ENCODE data around the gene NIF3L1.
A peak's percentile ranks its signal among the peaks of the same experiment; 100 is the strongest.

NIF3L1 gene, protein sequence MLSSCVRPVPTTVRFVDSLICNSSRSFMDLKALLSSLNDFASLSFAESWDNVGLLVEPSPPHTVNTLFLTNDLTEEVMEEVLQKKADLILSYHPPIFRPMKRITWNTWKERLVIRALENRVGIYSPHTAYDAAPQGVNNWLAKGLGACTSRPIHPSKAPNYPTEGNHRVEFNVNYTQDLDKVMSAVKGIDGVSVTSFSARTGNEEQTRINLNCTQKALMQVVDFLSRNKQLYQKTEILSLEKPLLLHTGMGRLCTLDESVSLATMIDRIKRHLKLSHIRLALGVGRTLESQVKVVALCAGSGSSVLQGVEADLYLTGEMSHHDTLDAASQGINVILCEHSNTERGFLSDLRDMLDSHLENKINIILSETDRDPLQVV

DNA sequence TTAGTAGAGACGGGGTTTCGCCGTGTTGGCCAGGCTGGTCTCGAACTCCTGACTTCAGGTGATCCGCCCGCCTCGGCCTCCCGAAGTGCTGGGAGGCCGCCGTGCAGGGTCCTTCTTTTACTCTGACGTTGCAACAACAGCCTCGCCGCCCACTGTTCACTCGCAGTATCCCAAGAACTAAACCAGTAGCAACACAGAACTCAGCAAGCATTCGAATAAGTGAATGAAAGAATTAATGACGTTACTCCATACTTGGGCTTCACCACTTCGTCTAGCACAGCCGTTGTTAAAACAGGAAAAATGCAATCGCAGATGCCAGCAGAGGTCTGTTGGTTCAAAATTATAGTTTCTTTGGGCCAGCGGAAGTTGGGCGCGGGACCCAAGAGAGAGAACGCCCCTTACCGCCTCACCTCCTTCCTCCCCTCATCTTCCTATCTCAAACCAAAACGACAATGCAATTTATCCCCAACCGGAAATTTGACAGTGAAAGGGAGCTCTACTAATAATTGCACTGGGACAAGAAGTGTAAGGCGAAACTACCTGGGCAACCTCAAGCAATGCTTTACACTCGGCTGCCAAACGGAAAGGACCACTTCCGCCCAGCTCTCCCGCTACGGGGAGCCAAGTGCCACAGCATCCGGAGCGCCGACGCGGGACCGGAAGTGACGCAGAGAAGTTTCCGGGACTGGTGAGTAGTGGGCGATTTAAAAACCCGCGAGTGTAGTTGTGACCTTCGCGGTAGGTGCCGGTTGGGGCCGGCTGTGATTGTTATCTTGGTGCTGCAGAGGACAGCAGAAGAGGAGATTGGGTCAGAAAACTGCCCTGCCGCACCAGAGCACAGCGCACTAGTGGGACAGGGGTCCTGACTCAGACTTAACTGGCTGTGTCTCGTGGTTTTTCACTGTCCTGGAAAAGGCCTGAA is at the start of gene NIF3L1, which contains the start of gene PPIL3:
TSS of gene NIF3L1 (plus strand) at position 668 of the 922 bp plus-strand sequence. CDS start 2,573 bp downstream, outside the sequence.
TSS of gene PPIL3 (minus strand) at position 374 of the 922 bp plus-strand sequence. CDS start 1,462 bp downstream, outside the sequence.
- DNase-seq (ENCODE audit: low read depth), result peak; percentile 90

DNA sequence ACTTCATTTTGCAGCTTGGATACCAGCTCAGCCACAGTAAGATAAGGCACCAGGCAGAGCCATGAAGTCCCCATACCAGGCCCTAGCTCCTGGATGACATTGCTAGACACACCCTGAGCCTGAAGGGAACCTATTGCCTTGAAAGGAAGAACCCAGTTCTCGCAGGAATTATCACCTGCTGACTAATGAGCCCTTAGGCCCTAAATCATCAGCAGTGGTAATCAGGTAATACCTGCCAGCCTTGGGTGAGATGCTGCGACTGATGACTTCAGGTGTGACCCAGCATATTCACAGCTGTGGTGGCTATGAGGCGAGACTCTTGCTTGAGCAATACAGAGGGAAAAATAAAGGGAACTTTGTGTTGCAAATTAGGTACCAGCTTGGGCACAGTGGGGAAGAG is 49.7 kb upstream of the NIF3L1 start:
- DNase-seq (ENCODE audit: low read depth), result no peak

DNA sequence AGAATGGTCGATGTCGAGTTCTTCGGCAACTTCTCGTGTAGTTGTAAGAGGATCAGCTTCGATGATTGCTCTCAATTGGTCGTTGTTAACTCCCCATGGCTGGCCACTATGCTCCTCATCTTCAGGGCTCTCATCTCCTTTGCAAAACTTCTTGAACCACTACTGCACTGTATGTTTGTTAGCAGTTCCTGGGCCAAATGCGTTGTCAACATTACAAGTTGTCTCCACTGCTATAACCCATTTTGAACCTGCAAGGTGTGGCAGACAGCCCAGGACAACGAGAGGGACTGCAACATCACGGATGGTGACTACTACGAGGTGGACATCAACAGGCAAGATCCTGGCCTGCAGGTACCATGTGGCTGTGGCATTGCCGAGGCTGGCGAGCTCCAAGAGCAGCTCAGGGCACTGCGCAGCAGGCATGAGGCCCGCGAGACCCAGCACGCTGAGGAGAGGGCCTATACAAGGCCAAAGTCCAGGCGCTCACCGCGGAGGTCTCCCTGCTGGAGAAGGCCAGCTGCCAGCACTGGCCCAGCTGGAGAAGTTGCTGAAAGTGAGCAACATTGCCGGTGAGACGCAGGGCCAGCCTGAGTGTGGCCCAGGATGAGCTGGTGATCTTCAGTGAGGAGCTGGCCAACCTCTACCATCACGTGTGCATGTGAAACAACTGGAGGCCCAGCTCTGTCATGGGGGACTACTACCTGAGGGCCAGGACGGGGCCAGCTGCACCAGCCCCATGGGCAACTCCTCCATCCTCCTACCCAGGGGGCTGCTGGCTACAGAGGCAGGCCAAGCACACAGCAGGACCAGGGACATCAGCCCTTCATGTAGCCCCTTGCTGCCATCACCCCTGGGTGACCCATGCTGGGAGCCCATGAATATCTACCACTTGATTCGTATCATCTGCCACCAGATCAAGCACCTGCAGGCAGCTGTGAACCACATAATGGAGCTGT is 44.9 kb upstream of the NIF3L1 start:
- no peak for DNase-seq (ENCODE audit: low read depth)

DNA sequence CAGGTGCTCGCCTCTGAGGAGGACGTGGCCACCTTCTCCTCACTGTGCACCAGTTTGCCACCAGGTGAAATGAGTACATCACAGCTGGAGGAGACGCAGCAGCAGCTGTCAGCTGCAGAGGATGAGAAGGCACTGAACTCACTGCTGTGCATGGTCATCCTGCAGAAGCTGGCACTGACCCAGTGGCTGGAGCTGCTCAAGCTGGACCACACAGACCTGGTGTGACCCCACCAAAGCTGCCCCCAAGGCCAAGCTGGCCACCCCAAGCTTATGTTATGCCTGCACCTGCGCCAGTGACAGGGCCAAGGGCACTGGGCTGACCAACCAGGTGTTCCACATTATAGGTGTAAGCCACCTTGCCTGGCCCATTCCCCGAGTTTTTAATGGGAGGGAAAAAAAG is 44.0 kb upstream of the NIF3L1 start:
- no peak for DNase-seq (ENCODE audit: low read depth)

DNA sequence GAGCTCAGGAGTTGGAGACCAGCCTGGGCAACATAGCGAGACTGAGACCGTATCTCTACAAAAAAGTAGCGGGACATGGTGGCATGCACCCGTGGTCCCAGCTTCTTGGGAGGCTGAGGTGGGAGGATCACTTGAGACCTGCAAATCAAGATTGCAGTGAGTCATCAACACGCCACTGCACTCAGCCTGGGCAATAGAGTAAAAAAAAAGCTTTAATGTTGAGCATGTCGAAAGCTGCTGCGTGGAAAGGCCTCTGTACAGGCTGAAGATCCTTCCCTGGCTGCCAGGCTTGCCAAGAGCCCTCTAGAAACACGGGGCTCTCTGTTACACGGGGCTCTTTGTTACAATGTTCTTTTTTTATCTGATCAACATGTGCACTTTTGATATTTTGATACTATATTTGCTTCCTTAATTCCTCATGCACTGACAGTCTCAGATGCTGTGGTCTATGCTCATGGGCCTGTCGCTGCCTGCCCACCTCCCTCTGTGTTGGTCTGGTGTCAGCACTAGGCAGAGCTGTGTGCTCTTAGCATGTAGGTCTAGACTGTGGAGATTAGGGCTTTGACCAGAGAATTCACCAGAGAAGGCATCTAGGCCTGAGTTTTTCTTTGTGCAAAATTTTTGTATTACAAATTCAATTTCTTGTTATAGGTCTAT is 43.4 kb upstream of the NIF3L1 start:
- no peak for DNase-seq (ENCODE audit: low read depth)

DNA sequence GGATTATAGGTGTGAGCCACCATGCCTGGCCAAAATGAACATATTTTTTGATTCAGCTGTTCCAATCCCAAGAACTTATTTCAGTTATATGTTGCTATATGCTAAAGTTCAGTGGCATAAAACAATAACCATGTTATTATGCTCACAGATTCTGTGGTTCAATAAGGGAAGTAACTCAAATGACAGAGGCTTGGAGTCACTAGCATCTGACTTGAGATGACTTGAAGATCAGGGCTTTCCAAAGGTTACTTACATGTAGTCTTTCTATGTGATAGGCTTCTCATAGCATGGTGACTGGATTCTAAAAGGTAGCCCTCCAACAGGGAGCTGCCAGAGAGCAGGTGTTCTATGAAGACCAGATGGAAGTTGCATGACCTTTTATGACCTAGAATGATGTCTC is 41.9 kb upstream of the NIF3L1 start:
- no peak for DNase-seq (ENCODE audit: low read depth)

DNA sequence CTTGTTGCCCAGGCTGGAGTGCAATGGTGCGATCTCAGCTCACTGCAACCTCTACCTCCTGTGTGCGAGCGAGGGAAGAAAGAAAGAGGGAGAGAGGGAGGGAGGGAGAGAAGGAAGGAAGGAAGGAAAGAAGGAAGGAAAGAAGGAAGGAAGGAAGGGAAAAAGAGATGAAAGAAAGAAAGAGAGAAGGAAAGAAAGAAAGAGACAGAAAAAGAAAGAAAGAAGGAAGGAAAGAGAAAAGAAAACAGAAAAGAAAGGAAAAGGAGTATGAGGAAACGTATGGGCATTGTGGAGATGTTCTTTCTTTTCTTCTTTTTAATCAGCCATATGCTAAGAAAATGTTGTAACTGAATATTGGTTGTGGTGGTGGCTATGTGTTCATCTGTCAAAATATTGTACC is 41.2 kb upstream of the NIF3L1 start:
- DNase-seq (ENCODE audit: low read depth), result no peak

DNA sequence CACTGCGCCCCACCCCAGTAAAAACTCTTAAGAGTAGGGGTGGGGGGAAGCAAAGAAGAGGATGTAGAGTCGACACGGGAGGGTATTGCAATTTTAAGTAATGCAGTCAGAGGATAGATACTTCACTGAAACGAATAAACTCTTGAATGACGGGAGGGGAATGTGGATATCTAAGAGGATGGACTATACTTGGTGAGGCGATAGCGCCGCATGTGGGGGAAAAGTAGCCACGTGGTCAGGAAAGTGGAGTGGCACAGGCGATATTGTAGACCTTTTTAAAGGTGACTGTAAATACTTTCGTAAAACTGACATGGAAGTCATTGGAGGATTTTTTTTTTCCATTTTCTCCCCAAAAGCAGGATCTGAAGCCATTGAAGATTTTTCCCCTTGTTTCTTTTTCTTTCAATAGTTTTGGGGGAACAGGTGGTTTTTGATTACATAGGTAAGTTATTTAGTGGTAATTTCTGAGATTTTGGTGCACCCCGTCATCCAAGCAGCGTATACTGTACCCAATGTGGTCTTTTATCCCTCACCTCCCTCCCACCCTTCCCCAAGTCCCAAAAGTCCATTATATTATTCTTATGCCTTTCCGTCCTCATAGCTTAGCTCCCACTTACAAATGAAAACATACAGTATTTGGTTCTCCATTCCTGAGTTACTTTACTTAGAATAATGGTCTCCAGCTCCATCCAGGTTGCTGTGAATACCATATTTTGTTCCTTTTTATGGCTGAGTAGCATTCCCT is 38.5 kb upstream of the NIF3L1 start:
- no peak for DNase-seq (ENCODE audit: low read depth)

DNA sequence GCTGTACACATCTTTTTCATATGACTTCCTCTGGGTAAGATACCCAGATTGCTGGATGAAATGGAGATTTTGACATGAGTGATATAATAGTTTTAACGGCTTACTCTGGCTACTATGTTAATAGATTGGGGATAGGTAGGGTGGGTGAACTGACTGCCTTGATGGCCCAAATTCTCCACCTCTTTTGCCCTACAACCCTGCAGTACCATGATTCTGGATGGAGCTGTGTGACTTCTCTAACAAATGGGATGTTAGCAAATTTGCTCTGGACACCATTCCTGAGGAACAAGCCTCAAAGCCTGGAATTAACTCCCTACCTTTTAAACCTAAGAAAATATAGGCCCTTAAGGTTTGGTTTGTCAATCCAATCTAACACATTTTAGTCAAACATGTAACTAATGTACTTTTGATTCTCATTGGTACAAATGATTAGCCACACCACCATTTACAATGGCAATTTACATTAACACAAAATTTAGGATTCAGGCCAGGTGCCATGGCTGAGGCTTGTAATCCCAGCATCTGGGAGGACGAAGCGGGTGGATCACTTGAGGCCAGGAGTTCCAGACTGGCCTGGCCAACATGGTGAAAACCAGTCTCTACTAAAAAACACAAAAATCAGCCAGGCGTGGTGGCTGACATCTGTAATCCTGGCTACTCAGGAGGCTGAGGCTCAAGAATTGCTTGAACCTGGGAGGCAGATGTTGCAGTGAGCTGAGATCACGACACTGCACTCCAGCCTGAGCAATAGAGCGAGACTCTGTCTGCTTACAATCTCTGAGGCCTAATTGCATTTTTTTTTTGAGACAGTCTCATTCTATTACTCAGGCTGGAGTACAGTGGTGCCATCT is 37.5 kb upstream of the NIF3L1 start:
- DNase-seq (ENCODE audit: low read depth), result no peak

DNA sequence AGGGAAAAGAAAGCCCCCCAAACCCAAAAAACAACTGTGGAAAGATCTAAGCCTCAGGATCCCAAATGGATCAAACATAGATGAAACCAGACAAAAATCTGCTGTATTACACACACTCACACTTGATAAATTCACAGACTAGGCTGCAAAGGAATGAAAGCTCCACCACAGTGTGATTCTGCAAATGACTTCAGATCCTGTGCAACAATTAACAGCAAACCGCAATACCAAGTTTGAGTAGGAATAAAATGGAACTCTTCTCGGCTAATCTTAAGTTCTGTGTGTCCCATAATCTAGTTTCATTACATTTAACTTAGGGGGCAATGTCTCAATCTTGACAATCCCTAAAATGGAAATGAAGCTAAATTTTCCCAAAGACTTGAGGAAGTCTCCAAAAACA is 36.6 kb upstream of the NIF3L1 start:
- no peak for DNase-seq (ENCODE audit: low read depth)

DNA sequence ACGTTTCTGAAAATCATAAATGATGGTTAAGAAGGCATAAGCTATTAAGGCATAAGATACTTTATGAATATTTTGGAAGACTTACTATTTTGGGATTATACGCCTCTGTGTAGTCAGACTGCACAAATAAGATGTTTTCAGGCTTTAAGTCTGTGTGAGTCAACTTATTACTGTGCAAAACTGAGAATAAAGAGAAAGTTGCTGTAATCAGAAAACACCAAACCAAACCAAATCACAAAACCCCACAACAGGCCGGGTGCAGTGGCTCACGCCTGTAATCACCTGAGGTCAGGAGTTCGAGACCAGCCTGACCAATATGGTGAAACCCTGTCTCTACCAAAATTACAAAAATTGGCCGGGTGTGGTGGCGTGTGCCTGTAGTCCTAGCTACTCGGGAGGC is 32.4 kb upstream of the NIF3L1 start:
- DNase-seq (ENCODE audit: low read depth), result no peak

DNA sequence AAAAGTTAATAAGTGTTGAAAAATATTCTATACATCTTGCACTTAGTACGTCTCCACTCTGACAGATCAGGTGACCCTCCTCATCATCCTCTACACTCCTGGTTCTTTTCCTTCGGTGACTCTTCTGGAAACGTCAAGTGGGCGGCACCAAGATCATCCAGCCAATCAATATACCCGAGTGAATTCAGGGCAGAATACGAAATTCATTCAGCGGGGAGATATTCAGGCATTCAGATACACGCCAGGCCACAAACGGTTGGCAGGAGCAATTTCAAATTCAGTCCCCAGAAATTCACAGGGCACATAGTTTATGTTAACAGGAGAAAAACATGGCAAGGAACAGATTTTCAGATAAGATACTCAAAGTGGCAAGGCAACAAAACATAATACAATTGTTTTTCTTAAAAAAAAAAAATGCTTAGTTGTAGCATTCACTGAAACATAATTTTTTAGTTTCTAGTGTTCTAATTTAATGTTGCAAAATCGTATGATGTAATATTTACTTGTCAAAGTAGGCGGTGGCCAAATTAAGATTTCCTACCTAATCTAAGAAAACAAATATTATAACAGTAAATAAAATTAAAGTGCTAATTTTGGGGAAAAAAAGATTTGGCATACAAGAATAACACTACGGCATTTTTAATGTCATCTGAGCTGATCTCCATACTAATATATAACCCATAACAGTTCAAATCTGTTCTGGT is 28.9 kb upstream of the NIF3L1 start:
- DNase-seq (ENCODE audit: low read depth), result no peak

DNA sequence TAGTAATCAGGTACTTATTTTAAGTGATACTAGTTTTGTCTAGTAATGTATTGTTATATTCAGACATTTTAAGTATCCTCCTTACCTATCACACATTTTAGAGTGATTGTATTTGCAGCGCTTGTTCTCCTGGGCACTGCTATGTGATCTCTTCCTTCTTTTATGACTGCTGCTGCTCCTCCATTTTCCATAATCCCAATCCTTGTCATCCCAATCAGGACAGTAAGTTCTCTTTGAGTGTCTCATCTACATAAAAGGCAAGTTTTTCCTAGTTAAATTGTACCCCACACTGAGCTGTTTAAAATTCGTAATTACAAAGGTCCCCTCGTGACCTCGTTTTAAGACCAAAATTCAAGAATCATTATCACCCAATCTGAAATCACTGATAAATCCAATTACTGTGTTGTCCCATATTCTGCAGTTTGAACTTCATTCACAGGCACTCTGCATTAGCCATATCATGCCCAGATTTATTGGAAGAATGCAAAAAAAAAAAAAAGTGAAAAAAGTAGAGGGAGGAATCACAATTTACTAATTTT is 27.5 kb upstream of the NIF3L1 start:
- DNase-seq (ENCODE audit: low read depth), result no peak

DNA sequence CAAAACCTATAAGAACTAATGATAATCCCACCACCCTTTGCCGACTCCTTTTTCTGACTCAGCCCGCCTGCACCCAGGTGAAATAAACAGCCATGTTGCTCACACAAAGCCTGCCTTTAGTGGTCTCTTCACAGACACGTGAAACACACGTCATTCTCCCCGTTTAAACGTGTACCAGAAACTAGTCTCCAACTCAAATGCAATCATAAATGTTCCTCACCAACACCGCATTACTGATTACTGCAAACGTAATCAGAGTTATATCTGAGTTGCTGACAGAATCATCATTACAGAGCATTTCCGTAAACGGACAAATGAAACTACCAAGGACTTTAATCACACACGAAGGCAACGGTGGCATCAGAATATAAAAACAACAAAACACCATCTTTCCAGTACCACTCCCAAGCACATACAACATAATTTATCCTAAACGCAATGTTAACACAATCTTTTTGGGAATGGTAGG is 26.6 kb upstream of the NIF3L1 start:
- DNase-seq (ENCODE audit: low read depth), result peak; percentile 20

DNA sequence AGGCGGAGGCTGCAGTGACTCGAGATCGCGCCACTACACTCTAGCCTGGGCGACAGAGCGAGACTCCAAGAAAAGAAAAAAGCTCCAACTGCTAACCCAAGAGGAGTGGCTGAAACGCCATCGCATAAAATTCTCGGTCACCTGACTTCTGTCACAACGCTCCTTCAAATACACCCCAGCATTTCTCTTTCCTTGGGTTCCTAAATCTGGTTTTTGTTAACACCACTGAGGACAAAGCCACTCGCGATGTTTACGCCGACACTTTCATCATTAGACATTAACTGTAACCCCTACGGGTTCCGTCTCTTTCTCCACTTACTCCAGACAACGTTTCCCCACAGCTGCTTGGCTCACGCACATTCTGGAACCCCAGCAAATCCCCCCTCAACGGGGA is 25.4 kb upstream of the NIF3L1 start:
- DNase-seq (ENCODE audit: low read depth), result no peak

DNA sequence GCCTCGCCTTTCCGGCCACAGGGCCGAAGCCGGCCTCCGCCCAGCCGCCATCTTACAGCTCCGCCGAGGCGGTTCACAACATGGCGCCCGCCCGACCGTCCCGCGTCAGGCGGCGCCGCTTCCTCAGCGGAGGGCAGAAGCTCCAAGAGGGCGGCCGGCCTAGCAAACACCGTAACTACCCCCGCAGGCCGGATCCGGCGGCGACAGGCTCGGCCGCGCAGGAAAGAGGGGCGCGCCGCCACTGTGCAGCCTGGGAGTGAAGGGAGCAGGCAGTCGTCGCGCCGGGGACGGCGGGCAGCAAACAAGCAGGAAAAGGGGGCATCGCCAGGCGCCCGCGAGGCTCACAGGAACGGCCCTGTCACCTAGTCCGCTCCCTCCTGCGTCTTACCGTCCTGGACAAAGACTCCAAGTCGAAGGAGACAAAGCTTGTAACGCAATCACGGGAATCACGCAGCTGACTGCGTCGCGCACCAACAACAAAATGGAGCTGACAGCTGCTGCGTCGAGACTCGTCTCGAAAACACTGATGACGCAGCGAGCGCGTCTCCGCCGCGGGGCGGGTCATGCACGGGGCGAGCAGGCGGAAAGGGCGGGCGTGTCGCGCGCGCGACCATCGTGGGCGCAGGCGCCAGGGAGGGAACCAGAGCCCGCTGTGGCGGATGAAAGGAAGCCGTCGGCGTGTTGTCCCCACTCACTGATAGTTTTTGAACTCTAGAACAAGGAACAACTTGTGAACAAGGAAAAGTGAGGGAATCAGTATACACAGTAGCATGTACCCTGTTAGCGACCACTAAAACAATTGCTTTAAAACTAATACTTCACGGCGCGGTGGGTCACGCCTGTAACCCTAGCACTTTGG is 24.8 kb upstream of the NIF3L1 start, which contains the start of gene CLK1:
TSS of gene CLK1 (minus strand) at position 483 of the 859 bp plus-strand sequence. CDS start 2,796 bp downstream, outside the sequence.
- DNase-seq (ENCODE audit: low read depth), result peak; percentile 95

DNA sequence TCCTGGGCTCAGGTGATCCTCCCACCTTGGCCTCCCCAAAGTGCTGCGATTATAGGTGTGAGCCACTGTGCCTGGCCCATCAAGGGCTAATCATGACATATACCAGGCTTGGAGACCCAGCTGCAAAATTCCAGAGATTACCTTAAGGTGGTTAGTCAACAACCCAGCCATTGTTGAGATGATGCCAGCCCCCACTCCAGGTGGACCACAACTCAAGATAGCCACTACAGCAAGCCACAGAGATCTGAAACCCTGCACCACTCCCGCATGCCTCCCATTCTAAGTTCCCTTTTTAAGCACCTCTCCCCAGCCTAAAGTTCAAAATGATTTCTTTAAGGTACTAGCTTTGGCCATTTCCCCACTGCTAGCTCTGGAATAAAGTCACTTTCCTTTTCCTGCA is 20.2 kb upstream of the NIF3L1 start:
- no peak for DNase-seq (ENCODE audit: low read depth)

Measured in stimulated activated CD8-positive, alpha-beta memory T cell treated with anti-CD3 and anti-CD28 coated beads, Interleukin-15, amount 100 ng/mL, for 1 hour (primary cell).